ENCODE results near the gene C11orf86.
"Not testable (repeated sequence)": the region's sequence is repeated elsewhere in the genome, so short reads cannot be mapped to it uniquely, and the experiment has no call there.

C11orf86 gene

DNA sequence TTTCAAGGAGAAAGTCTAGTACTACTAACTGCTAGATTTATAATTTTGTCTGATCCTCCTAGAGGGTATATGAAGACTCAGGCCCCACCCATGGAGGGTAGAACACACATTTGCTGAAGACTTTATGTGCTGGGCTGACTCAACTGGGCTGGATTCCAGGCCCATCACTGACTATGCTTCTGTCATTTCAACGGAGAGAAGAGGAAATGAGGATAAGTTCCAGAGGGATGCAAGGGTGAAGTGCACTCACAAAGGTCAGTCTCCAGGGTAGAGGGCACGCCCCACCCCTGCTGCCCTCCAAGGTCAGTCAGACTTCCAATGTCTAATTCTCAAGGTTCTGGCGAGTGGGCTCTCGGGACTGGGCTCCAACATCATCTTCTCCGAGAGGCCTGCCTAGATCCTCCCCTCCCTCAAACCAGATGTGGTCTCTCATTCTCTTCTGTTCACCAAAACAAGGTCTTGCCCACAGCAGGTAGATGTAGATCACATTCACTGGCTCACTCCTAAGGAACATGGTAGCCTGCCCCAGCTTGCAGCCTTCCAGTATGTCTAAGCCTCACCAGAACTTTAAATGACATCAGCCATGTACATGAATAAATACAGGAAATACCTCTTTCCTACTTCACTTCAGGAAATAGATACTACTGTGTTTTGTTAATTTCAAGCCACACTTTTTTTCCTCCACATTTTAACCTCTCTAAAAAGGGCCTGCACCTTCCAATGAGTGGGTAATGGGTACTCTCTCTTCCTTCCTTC lies 7.3 kb upstream of the C11orf86 start:
- no peak for FAIRE-seq

DNA sequence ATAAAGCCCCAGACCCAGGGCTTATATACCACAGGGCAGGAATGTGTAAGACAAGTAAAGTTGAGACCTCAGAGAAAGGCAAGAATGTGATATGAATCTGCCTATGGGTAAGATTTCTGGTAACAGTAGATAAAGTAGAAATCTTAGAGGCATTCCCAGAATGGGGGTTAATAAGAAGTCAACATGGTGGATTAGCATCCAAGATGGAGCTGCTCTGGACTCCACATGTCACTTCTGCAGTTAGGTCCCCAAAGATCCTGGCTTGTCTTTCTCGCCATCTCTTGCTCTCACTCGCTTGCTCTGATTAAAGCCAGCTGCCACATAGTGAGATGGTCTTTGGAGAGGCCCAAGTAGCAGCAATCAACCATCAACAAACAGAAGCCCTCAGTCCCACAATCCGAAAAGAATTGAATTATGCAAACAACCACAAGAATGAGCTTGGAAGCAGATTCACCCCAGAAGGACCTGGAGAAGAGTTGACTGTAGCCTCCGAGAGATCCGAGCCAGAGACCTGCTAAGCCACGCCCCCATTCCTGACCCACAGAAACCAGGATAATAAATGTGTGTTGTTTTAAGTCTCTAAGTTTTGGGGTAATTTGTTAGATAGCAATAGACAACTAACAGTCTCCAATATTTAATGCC lies 5.4 kb upstream of the C11orf86 start:
- no peak for FAIRE-seq

- FAIRE-seq, result no peak
Observed at GRCh38 chr11:66970371-66970806, 4.7 kb upstream of the C11orf86 start.

- no peak for FAIRE-seq
Observed at GRCh38 chr11:66970807-66971442, 4.2 kb upstream of the C11orf86 start.

DNA sequence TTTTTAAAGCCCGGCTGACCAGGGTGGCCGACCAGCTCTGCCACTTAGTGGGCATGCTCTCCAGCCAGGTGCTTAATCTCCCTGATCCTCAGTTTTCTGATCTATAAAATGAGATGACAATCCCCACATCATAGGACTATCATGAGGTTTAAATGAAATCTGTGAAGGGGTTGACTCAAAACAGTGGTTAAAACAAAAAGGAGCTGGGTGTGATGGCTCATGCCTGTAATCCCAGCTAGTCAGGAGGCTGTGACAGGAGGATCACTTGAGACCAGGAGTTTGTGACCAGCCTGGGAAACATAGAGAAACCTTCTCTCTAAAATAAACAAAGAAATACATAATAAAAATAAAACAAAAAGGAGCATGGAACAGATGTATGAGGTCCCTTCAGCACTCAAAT lies 3.6 kb upstream of the C11orf86 start:
- no peak for FAIRE-seq

GRCh38 chr11:66973956-66974580 lies 1.0 kb upstream of the C11orf86 start:
- FAIRE-seq, result no peak

DNA sequence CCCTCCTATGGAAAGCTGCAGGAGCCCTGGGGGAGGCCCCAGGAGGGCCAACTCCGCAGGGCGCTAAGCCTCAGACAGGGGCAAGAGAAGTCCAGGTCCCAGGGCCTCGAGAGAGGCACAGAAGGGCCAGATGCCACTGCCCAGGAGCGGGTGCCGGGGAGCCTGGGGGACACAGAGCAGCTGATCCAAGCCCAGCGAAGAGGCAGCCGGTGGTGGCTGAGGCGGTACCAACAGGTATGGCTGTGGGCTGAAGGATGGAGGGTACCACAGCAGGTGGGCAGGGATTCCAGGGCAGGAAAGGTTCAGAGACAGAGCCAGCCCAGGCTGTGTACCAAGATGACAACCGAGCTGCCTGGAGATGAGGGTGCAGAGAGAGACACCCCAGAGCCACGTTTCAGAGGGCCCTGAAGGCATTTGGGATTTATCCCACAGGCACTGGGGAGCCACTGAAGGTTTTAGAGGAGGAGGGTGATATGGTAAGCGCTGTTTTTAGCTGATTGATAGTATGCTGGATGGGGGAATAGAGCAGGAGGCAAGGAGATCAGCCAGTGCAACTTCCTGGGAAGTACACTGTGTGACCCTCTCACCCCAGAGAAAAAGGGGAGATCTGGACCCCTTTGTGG lies 412 bp downstream of the C11orf86 start:
- FAIRE-seq, result no peak

- FAIRE-seq, result no peak
Observed at GRCh38 chr11:66976028-66976467, 944 bp downstream of the C11orf86 start.

DNA sequence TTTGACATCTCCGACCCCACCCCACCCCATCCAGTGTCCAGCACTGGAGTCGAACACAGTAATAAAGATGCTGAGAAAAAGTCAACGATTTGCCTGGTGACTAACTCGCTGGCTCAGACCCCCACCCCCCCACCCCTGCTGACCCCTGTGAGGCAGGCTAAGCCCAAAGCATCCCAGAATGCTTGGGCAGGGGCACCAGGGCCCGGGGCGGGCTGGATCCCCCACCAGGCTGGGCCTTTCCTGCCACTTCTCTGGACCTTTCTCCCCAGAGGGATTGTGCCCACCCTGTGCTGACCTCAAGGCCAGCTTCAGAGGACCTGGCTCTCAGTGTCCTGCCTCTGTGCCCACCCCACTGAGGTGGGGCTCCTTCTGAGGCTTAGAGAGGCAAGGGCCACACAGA lies 1.8 kb downstream of the C11orf86 start:
- no peak for FAIRE-seq

GRCh38 chr11:66978229-66978628 lies 3.1 kb downstream of the C11orf86 start:
- FAIRE-seq, result no peak

- no peak for FAIRE-seq
Observed at GRCh38 chr11:66978717-66979116, 3.6 kb downstream of the C11orf86 start.

DNA sequence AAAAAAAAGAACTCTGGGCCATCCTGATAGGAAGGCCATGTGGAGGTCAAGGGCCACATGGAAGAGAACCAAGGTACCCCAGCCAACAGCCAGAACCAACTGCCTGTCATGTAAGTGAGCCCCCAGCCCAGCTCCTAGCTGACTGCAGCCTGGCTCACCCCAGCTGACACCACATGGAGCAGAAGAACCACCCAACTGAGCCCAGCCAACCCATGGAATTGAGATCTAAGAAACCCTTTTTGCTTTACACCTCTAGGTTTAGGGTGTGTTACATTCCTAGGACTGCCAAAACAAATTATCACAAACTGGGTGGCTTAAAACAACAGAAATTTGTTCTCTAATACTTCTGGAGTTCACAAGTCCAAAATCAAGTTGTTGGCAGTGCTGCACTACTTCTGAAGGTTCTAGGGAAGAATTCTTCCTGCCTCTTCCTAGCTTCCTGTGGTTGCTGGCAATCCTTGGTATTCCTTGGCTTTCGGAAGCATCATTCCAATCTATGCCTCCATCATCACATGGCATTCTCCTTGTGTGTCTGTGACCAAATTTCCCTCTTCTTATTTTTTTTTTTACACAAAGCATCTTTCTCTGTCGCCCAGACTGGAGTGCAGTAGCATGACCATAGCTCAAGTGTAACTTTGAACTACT lies 4.4 kb downstream of the C11orf86 start:
- no peak for FAIRE-seq

DNA sequence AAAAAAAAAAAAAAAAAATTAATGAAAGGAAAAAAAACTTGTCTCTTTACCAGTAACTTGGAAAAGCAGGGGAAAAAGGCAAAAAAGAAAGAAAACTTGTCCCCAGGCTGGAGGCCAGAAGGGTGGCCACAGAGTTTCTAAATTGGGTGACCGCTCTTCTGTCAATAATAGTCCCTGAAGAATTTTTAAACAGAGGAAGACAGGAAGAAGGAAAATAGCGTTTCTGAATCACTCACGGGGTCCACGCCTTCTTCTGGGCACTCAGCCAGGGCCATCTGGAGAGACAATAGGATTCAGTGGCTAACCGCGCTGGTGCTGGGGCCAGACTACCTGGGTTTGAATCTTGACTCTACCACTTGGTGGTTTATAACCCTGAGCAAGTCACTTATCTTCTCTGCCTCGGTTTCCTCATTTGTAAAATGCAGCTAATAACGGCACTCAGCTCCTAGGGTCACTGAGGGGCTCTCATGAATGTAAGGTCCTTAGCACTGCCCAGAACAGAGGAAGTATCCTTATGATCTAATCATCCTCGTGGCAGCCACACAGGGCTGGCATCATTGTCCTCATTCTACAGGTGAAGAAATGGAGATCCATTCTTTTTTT lies 7.0 kb downstream of the C11orf86 start:
- no peak for FAIRE-seq

DNA sequence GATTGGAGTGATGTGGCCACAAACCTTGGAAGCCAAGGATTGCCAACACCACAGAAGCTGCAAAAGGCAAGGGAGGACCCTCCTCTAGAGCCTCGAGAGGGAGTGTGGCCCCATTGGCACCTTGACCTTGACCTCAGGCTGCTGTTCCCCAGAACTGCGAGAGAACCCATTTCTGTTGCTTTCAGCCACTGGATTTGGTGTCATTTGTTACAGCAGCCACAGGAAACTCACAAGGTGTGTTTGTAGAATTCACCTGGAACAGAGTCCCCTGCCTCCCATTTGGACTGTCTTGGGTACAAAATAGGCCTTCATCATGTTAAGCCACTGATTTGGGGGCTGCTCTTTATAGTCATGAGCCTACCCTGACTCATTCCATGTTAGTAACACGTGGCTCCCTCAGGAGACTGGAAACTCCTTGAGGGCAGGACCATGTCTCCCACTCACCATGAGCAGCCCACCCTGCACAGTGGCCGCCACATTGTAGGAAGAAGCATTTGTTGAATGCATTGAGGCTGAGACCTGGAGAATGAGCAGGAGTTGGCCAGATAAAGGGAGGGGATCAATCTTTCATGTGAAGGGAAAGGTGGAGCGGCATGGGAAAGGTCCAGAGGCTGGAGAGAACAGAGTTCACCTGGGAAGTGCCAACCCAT lies 8.3 kb downstream of the C11orf86 start:
- FAIRE-seq, result no peak

GRCh38 chr11:66985508-66986177 lies 10.5 kb downstream of the C11orf86 start:
- FAIRE-seq, result no peak

DNA sequence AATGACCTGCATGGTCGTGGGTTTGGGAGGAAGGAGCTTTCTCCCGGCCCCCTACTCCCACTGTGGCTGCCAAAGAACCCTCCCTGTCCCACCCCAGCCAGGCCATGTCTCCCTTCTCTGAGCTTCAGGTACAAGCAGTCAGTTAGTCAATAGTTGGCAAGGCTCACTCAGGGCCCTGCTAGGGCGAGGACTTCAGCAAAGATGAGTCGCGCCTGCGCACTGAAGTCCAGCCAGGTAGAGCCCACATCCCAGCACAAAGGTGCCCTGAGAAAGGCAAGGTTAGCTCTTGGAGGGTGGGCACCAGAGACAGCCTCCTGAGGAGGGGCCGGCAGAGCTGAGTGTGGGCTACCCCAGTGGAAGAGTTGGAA lies 11.1 kb downstream of the C11orf86 start:
- no peak for FAIRE-seq

DNA sequence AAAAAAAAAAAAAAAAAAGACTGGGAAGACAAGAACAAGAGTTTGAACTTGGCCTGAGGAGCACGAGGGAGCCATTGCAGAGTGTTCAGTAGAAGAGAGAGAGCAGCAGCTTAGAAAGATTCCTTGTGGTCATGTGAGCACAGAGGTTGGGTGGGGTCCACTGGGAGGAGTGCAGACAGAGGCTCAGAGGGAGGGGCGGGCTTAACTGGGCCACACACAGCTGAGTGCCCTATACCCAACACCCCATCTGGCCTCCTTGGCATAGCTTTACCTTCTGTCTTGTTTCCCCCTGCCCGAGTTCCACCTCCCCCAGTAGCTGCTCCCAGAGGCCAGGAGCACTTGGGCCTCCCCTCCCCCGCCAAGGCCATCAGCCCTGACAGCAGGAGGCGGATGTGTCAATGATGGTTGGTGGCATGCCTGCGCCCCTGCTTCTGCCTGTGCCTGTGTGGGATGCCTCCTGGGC lies 12.1 kb downstream of the C11orf86 start:
- no peak for FAIRE-seq

DNA sequence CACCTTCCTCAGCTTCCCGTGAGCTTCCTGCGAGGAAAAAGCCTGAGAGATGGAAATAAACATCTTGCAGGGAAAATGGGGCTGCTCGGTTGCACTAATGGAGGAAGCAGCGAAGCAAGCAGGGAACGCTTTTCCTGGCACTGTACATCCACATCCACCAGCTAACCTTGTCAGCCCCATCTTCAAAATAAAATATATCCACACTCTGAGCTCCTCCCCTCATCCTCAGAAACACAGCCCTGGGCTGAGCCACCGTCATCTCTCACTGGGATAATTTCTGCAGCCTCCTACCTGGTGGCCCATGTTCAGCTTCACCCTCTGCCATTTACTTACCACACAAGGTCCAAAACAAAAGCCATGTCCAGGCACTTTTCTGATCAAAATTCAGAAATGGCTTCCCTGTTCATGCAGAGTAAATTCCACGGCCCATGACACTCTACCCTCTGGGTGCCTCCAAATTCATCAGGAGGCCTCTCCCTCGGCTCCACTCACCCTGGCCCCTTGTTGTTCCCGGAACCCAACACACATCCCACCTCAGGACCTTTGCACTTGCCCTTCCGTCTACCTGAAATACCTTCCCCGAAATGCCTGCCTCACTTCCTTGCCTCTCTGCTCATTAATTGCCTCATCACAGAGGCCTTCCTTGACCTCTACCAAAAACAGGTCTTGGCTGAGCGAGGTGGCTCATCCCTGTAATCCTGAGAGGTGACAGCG lies 13.0 kb downstream of the C11orf86 start:
- FAIRE-seq, result no peak

DNA sequence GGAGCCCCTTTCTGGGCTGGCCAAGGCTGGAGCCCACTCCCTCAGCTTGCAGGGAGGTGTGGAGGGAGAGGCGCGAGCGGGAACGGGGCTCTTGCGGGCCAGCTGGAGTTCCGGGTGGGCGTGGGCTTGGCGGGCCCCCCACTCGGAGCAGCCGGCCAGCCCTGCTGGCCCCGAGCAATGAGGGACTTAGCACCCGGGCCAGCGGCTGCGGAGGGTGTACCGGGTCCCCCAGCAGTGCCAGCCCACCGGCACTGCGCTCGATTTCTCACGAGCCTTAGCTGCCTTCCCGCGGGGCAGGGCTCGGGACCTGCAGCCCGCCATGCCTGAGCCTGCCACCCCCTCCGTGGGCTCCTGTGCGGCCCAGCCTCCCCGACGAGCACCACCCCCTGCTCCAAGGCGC lies 13.6 kb downstream of the C11orf86 start:
- not testable (repeated sequence) for FAIRE-seq

- not testable (repeated sequence) for FAIRE-seq
Observed at GRCh38 chr11:66989360-66989759, 14.3 kb downstream of the C11orf86 start.
